Measurements from ENCODE around the gene OCEL1. TPM values are rescaled to one million over a fixed set of nuclear protein-coding genes. Genes with fewer than 3 reads are reported as not detected.
A peak's percentile ranks its signal among the peaks of the same experiment; 100 is the strongest.

OCEL1 gene
- total and polyA plus RNA-seq, 2 of the 13 experiments (the other 11 are each of a cell fraction or from before 2014, with no cell fraction given), result 10.6 to 17.2 TPM

GRCh38 chr19:17243830-17244617 is 18.0 kb downstream of the OCEL1 start (continued):
- TF ChIP-seq ZNF614 (CRISPR knock-in tag; IDR thresholded peaks at IDR 0.05; ENCODE audit: borderline replicate concordance) (no peak), ZSCAN22 (CRISPR knock-in tag; IDR thresholded peaks at IDR 0.05) (no peak), AKAP8 (CRISPR knock-in tag; IDR thresholded peaks at IDR 0.05) (no peak; the same call in 1 of the 2 replicates), SIX1 (CRISPR knock-in tag; IDR thresholded peaks at IDR 0.05; ENCODE audit: borderline replicate concordance) (peak; percentile 83), PTBP1 (IDR thresholded peaks at IDR 0.05; ENCODE audit: low read depth, low read length, poor library complexity, severe bottlenecking) (no peak), AHDC1 (CRISPR knock-in tag; IDR thresholded peaks at IDR 0.05; ENCODE audit: borderline replicate concordance) (no peak), ZNF143 (CRISPR knock-in tag; IDR thresholded peaks at IDR 0.05) (peak; percentile 45; the same call in 1 of the 2 replicates), ZNF691 (CRISPR knock-in tag; IDR thresholded peaks at IDR 0.05; ENCODE audit: borderline replicate concordance, low read depth) (0 out of 2 replicates have a peak, but pooled peaks have one; percentile 8), SAP130 (CRISPR knock-in tag; IDR thresholded peaks at IDR 0.05; ENCODE audit: low read depth) (peak; percentile 86), KMT2A (CRISPR knock-in tag; IDR thresholded peaks at IDR 0.05) (peak; percentile 68), NFYC (CRISPR knock-in tag; IDR thresholded peaks at IDR 0.05) (no peak), FOXC1 (CRISPR knock-in tag; IDR thresholded peaks at IDR 0.05; ENCODE audit: borderline replicate concordance) (no peak), ZNF512 (CRISPR knock-in tag; IDR thresholded peaks at IDR 0.05) (no peak), NFE2 (CRISPR knock-in tag; IDR thresholded peaks at IDR 0.05) (no peak), ARNT2 (CRISPR knock-in tag; IDR thresholded peaks at IDR 0.05; ENCODE audit: low read depth) (no peak; the same call in 1 of the 2 replicates), KLF11 (CRISPR knock-in tag; IDR thresholded peaks at IDR 0.05) (no peak), SMARCC2 (IDR thresholded peaks at IDR 0.05) (no peak), RBAK (CRISPR knock-in tag; IDR thresholded peaks at IDR 0.05) (no peak), ZNF776 (CRISPR knock-in tag; IDR thresholded peaks at IDR 0.05) (no peak), HMGA1 (CRISPR knock-in tag; conservative IDR thresholded peaks at IDR 0.05) (no peak), ETV5 (CRISPR knock-in tag; IDR thresholded peaks at IDR 0.05; ENCODE audit: borderline replicate concordance) (peak; percentile 66; the same call in 1 of the 2 replicates)

Data from HepG2 (cell line).